HCT116 (cell line): ENCODE data around the gene COQ3. TPM values are rescaled to one million over a fixed set of nuclear protein-coding genes. Genes with fewer than 3 reads are reported as not detected.

Source experiments
- ATAC-seq: fragments of 200-7000 bp; cut with Tn5 transposase; 2 replicates; pipeline ENCODE4 v1.9.1; 2020; ENCODE audit warnings: mild to moderate bottlenecking, moderate library complexity
- BruUV-seq: library from RNA; stranded (reverse); fragments of 400-500 nt; replicated peaks from 2 replicates; lab custom pipeline; 2021; lab: Mats Ljungman, UMichigan
- CTCF ChIA-PET: fragments of 300-600 bp; sonication (Branson Sonifier 250); formaldehyde crosslinking; loops from one replicate; lab custom pipeline; 2021; ENCODE audit warnings: antibody characterized with exemption; lab: Charles Lee
- POLR2A ChIA-PET: fragments of 300-600, 350-600 bp; sonication (Branson Sonifier 250); formaldehyde crosslinking; loops from one replicate; lab custom pipeline; 2021; ENCODE audit warnings: antibody characterized with exemption; lab: Charles Lee
- RAD21 ChIA-PET, 2 experiments: fragments of 300-600 bp; sonication (Branson Sonifier 250); formaldehyde crosslinking; loops; one replicate each; lab custom pipeline; 2023; ENCODE audit warnings: low total read pairs in 2 of 2; ENCODE audit not compliant: uncharacterized antibody in 2 of 2, unreplicated experiment in 2 of 2, low non-redundant PET in 1 of 2; lab: Charles Lee
- DNase-seq: peaks from one replicate; pipeline ENCODE4 v3.0.0-alpha.2; 2010; ENCODE audit warnings: low read depth, low spot score
- H2AFZ ChIP-seq: fragments of 200-600 bp; shearing (Covaris generic), sonication (generic); 2 replicates; pipeline ENCODE4 v1.6.1; 2017; ENCODE audit warnings: low read depth, mixed run types, mixed read lengths, antibody characterized with exemption, low read length; ENCODE audit not compliant: poor library complexity, severe bottlenecking
- H3K27ac ChIP-seq: 2 replicates; pipeline ENCODE4 v1.5.1; 2012; ENCODE audit warnings: low read depth, low read length
- H3K27me3 ChIP-seq: fragments of 200-600 bp; sonication (generic); 2 replicates; pipeline ENCODE4 v1.6.1; 2016; ENCODE audit warnings: mixed run types, low read length, mixed read lengths; ENCODE audit not compliant: insufficient read depth
- H3K36me3 ChIP-seq, 2 experiments: fragments of 200-500 bp in 1 of 2; fragments of 200-600 bp in 1 of 2; sonication (Bioruptor generic) in 1 of 2; sonication (generic) in 1 of 2; 2 replicates each; pipeline versions ENCODE4 v1.5.1 to v1.6.1; 2014 to 2016; ENCODE audit warnings: low read length in 2 of 2, inconsistent platforms in 1 of 2, mixed read lengths in 1 of 2, mixed run types in 1 of 2; ENCODE audit not compliant: insufficient read depth in 2 of 2, control insufficient read depth in 1 of 2
- H3K4me1 ChIP-seq, 2 experiments: fragments of 200-600 bp in 1 of 2; sonication (generic) in 1 of 2; 2 replicates each; pipeline versions ENCODE4 v1.5.1 to v1.6.1; 2012 to 2017; ENCODE audit warnings: low read length in 2 of 2, inconsistent platforms in 1 of 2, mild to moderate bottlenecking in 1 of 2, mixed read lengths in 1 of 2, mixed run types in 1 of 2, moderate library complexity in 1 of 2; ENCODE audit not compliant: insufficient read depth in 2 of 2, control insufficient read depth in 1 of 2
- H3K4me2 ChIP-seq: fragments of 200-600 bp; sonication (generic); 2 replicates; pipeline ENCODE4 v1.6.1; 2017; ENCODE audit warnings: mixed run types, low read length, mixed read lengths
- H3K4me3 ChIP-seq, 2 experiments: fragments of 200-600 bp in 1 of 2; sonication (generic) in 1 of 2; replicated peaks in 1 of 2; 2 replicates each; pipeline ENCODE4 v1.5.1; 2011 to 2016; ENCODE audit warnings: low read length in 2 of 2, control low read depth in 1 of 2, low read depth in 1 of 2, mild to moderate bottlenecking in 1 of 2, mixed read lengths in 1 of 2, mixed run types in 1 of 2
- H3K79me2 ChIP-seq: fragments of 200-600 bp; sonication (generic); 2 replicates; pipeline ENCODE4 v1.6.1; 2017; ENCODE audit warnings: mild to moderate bottlenecking, mixed run types, low read length, moderate library complexity, mixed read lengths; ENCODE audit not compliant: insufficient read depth
- H3K9ac ChIP-seq: fragments of 200-600 bp; sonication (generic); 2 replicates; pipeline ENCODE4 v1.6.1; 2016; ENCODE audit warnings: low read length, mixed read lengths
- H3K9me2 ChIP-seq: fragments of 200-600 bp; sonication (generic), shearing (Covaris generic); 2 replicates; pipeline ENCODE4 v1.6.1; 2017; ENCODE audit warnings: mixed run types, mild to moderate bottlenecking, moderate library complexity; ENCODE audit not compliant: insufficient read depth
- H3K9me3 ChIP-seq, 2 experiments: fragments of 200-500 bp in 1 of 2; fragments of 200-600 bp in 1 of 2; sonication (Bioruptor generic) in 1 of 2; sonication (generic) in 1 of 2; 2 replicates each; pipeline ENCODE4 v1.6.1; 2014 to 2017; ENCODE audit warnings: low read length in 2 of 2, mixed read lengths in 2 of 2, inconsistent platforms in 1 of 2, low read depth in 1 of 2, mild to moderate bottlenecking in 1 of 2, mixed run types in 1 of 2, moderate library complexity in 1 of 2; ENCODE audit not compliant: control insufficient read depth in 1 of 2, insufficient read depth in 1 of 2
- H4K20me1 ChIP-seq: fragments of 200-600 bp; sonication (generic), shearing (Covaris generic); 2 replicates; pipeline ENCODE4 v1.6.1; 2017; ENCODE audit warnings: mixed run types, mild to moderate bottlenecking, moderate library complexity; ENCODE audit not compliant: insufficient read depth
- CBX3 ChIP-seq: IDR thresholded peaks from 2 replicates; pipeline ENCODE4 v1.6.1; 2012; ENCODE audit warnings: low read depth
- CEBPB ChIP-seq: IDR thresholded peaks from 2 replicates; pipeline ENCODE4 v1.6.1; 2012; ENCODE audit warnings: low read depth
- FOSL1 ChIP-seq: IDR thresholded peaks from 2 replicates; pipeline ENCODE4 v1.6.1; 2012; ENCODE audit warnings: low read depth
- MAX ChIP-seq: IDR thresholded peaks from 2 replicates; pipeline ENCODE4 v1.6.1; 2012
- POLR2A ChIP-seq: IDR thresholded peaks from 2 replicates; pipeline ENCODE4 v1.7.0; 2011; ENCODE audit warnings: borderline replicate concordance; ENCODE audit not compliant: insufficient read depth, insufficient read length; ENCODE audit errors: extremely low read depth
- RAD21 ChIP-seq: IDR thresholded peaks from 2 replicates; pipeline ENCODE4 v1.6.1; 2012; ENCODE audit warnings: low read depth, mild to moderate bottlenecking
- SP1 ChIP-seq: IDR thresholded peaks from 2 replicates; pipeline ENCODE4 v1.6.1; 2012; ENCODE audit warnings: low read depth
- TCF7L2 ChIP-seq: IDR thresholded peaks from 2 replicates; pipeline ENCODE4 v1.7.0; 2011; ENCODE audit warnings: borderline replicate concordance, inconsistent platforms; ENCODE audit not compliant: insufficient read depth, insufficient read length; ENCODE audit errors: extremely low read depth
- YY1 ChIP-seq: IDR thresholded peaks from 2 replicates; pipeline ENCODE4 v1.6.1; 2011; ENCODE audit warnings: low read length, low read depth, moderate library complexity, mild to moderate bottlenecking; ENCODE audit not compliant: insufficient replicate concordance; ENCODE audit errors: extremely low read depth
- ZBTB33 ChIP-seq: IDR thresholded peaks from 2 replicates; pipeline ENCODE4 v1.6.1; 2011; ENCODE audit warnings: mild to moderate bottlenecking, low read length, moderate library complexity; ENCODE audit not compliant: insufficient replicate concordance; ENCODE audit errors: extremely low read depth
- ZFX ChIP-seq: fragments of 450-650 bp; IDR thresholded peaks from 2 replicates; pipeline ENCODE4 v1.6.1; 2017
- ZNF274 ChIP-seq: fragments of 200-500 bp; sonication (Bioruptor generic); IDR thresholded peaks from 2 replicates; pipeline ENCODE4 v1.6.1; 2014; ENCODE audit warnings: mild to moderate bottlenecking, low read depth, low read length, inconsistent platforms
- intact Hi-C: fragments of 100-400 bp; cut with micrococcal nuclease; formaldehyde crosslinking; loops from 2 replicates; pipeline ENCODE4 v1.10.0; 2022
- total RNA-seq: library from RNA; stranded (reverse); gene quantifications from one replicate; pipeline ENCODE4 v1.2.1, GENCODE V29; 2021; ENCODE audit not compliant: unreplicated experiment
- TF ChIP-seq, protein P1 (sequence below): IDR thresholded peaks from 2 replicates; pipeline ENCODE4 v1.6.1; 2012

The COQ3 gene
- total RNA-seq, 1 experiment from 2014 or later: 19.0 TPM

- H4K20me1 ChIP-seq: no peaks in the 10 kb centered on the region
- no peak overlapping the region for H2AFZ ChIP-seq
- DNase-seq (no peak), ATAC-seq (no peak)
- H3K4me1 ChIP-seq: no peaks in the 10 kb centered on the region
- no peak overlapping the region for H3K27ac ChIP-seq
- no peaks in the 10 kb centered on the region for H3K9me3 ChIP-seq
- no peak for TF ChIP-seq SP1
- no peak for TF ChIP-seq RAD21
- no peak for TF ChIP-seq CEBPB
- TF ChIP-seq POLR2A: no peak
- TF ChIP-seq TCF7L2: no peak
- TF ChIP-seq ZNF274: no peak
- no peak for TF ChIP-seq ZFX
- TF ChIP-seq, protein P1, sequence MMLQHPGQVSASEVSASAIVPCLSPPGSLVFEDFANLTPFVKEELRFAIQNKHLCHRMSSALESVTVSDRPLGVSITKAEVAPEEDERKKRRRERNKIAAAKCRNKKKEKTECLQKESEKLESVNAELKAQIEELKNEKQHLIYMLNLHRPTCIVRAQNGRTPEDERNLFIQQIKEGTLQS: no peak
- no peak for TF ChIP-seq CBX3
- TF ChIP-seq YY1: no peak
- no peak for TF ChIP-seq FOSL1
- no peak for TF ChIP-seq ZBTB33
- TF ChIP-seq MAX: no peak
- H3K4me2 ChIP-seq: no peak overlapping the region
- no TSS peak for BruUV-seq
- H3K4me3 ChIP-seq: no peak overlapping the region
- ChIA-PET CTCF (no interaction called here), POLR2A (no interaction called here), RAD21 (no interaction called here)
- no peak overlapping the region for H3K9ac ChIP-seq
- no peaks in the 10 kb centered on the region for H3K79me2 ChIP-seq
- no peaks in the 10 kb centered on the region for H3K9me2 ChIP-seq
- H3K27me3 ChIP-seq: no peaks in the 10 kb centered on the region
- intact Hi-C loops: no loop called here
- no peaks in the 10 kb centered on the region for H3K36me3 ChIP-seq
Observed at GRCh38 chr6:99362678-99363268, 31.2 kb downstream of the COQ3 start.
